CD4-positive, alpha-beta T cell treated with Interleukin-4 for 4 hours (primary cell): ENCODE data around the gene PRKG1.

Experiments
- DNase-seq: peaks from one replicate; pipeline ENCODE4 v3.0.0-alpha.2; 2020

The PRKG1 gene

DNA sequence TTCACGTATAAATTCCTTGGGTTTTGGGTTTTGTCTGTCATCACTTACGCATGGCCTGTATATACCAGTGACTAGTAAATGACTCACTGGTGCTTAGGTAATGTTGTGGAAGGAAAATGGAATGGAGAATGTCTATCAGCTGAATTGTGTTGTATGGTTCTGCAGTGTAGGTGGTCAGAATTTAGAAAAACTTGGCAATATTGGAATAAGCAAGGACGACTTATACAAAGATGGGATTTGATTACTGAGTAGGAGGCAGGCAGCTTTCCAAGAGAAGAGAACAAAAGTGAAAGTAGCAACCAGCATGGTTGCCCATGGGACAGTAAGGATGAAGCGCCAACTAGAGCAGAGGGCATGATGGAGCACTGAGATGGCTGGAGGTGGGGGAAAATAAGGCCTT, 793.7 kb downstream of the PRKG1 start:
- no peak for DNase-seq

DNA sequence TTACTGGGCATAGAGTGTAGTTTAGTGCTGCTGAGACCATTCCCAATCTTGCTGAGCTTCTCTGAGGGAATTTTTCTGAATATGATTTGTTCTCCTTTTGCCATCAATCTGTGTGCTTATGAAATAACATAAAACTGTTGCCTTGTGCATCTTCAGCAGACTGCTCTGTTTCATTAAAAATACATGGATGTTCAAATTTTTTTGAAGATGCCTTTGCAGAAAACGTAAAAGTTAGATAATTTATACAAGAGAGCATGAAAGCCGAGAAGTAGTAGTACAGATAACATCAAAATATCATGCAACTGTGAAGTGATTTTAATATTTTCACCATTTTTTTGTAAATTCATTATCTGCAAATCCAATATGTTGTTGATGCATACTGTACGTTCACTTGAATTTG, 799.8 kb downstream of the PRKG1 start:
- no peak for DNase-seq

DNA sequence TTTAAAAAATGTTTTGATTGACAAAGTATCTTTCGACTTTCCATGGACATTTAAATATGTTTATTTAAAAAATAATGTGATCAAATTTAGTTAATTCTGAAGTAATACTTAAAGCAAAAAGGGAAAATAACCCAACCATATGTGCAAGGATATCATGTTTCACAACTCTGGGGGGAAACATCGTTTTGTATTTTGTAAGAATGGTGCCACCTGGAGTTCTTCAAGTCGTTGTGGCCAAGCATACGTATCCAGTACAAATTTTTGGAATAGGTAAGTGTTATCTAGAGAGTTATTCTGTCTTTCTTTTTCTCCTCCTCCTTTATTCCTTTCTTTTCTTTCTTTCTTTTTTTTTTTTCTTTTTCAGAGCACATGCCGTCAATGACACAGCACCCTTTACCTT, 801.3 kb downstream of the PRKG1 start:
- no peak for DNase-seq

DNA sequence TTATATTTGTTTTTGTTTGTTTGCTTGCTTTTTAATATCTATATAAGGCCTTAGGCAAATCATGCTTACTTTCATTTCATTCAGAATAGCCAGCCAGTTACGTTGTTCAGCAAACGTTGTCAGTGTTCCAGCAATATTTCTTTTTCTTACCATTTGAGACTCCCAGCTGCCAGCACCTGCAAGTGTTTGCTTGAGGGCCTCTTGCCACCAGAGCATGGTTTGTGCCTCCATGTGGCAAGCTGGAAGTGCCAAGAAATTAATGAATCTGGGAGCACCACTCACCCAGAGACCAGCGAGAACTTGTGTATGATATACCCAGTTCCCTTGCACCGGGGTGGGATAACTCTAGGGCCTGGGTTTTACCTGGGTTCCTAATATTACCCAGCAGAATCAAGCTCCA, 802.2 kb downstream of the PRKG1 start:
- no peak for DNase-seq

DNA sequence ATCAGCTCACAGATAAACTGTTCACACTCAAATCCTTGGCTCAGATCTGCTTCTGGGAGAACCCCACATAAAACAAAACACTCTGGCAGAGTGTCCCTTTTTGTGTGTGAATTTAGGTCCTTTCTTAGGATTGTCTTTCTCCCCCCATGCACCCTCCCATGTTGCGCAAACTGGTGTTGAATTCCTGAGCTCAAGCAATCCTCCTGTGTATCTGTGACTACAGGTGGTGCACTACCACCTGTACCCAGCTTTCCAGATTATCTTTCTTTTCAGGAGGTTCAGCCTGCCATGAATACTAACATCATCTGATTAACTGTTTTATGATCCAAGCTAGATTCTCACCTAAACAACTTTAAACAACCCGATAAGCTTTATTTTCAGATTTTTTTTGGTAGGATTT, 802.7 kb downstream of the PRKG1 start:
- no peak for DNase-seq

DNA sequence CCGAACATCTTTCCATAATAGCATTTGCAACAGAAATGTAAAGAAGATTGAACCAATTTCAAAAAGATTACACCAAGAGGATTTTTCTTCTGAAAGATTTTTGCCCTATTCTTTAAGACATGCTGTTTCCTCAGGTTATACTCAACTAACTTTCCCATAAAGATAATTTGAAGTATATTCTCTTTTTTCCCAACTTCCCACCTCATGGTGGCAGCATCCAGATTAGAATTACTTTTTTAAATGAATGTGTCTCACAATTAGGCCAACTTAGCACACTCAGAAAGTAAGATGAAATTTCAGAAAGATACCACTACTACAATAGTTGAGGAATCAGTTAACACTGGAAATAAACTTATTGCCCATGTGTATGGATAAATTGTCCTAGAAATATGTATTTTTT, 803.3 kb downstream of the PRKG1 start:
- no peak for DNase-seq

DNA sequence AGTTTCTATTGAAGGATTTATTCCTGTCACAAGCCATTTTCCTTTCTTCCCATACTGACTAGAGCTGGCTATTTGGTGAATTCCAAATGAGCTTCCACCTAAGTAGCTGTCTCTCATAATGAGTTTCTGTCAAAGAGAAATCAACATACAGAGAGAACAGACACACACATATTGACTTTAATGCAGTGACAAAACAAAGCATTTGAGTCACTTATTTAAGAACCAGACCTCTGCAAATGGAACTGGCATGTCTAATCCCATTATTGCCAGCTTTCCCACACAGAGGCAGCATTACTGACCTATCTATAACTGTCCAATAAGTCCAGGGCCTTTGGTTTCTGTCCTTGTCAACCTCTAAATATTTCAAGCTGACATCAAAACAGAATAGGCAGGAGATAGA, 804.4 kb downstream of the PRKG1 start:
- DNase-seq: no peak

DNA sequence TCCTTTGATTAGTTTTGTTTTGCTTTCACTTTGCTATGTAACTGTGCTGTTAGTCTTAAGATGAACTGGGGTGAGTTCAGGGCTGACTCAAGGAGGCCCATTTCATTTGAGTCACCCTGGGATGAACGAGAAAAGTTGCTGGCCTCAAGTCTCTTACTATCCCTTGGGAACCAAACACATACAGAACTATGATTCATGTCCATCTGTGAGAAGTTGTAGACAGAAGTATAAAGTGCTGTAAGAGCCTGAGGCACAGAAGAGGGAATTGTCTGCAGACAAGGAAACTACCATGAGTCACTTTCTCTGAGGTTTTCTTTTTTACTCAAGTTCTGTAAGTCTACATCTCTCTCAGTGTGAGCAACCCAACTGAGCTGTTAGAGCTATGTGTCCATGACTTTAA, 805.0 kb downstream of the PRKG1 start:
- peak; percentile 41 for DNase-seq

DNA sequence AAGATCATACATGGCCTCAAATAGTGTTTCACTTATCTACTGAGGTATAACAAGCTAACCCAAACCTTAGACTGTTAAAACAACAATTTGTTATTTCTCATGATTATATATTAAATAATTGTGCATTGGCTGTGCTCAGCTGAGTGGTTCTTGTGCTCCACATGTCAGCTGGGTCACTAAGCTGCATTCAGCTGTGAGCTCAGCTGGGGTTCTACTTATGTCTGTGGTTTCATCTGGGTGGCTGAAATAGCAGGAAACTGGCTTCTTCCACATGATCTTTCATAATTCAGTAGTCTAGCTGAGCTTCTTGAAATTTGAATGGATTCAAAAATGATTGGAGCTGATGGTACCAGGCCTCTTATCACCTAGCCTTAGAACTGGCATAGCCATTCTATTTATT, 806.9 kb downstream of the PRKG1 start:
- DNase-seq: no peak

DNA sequence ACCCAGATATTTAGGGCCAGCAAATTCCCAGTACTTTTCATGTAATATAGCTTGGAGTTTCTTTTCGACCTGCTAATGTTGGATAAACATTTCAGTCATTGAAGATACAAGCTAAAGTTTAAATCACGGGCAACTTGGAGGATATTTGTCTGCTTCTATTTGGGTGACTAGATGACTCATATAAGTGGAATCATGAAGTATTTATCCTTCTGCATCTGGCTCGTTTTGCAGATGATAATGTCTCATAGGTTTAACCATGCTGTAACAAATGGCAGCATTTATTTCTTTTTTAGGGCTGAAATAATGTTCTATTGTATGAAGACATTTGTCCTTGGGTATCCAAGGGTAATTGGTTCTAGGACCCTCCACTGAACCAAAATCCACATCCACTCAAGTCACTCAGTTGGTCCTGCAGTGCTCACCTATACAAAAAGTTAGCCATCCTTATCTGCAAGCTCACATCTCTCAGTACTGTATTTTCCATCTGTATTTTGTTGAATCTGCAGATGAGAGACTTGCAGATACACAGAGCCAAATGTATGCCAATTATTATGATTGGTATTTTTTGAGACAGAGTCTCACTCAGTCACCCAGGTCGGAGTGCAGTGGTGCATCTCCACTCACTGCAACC, 812.3 kb downstream of the PRKG1 start:
- no peak for DNase-seq

DNA sequence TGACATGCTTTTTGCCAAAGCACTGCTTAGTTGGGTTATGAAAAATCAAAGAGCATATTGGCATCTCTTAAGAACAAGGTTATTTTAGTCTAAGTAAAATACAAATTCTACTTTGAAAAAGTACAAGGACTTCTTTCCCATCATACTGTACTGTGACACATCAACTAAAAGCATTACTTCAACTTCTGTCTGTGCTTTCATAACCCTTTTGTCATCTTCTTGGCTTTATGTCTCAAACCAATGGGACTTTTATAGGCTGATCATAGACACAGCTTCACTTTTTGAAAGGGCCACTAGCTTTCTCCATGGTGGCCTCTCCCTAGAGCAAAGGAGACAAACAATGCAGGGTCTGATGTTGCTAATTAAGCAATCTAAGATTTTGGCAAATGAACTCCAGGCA, 814.0 kb downstream of the PRKG1 start:
- DNase-seq: no peak

DNA sequence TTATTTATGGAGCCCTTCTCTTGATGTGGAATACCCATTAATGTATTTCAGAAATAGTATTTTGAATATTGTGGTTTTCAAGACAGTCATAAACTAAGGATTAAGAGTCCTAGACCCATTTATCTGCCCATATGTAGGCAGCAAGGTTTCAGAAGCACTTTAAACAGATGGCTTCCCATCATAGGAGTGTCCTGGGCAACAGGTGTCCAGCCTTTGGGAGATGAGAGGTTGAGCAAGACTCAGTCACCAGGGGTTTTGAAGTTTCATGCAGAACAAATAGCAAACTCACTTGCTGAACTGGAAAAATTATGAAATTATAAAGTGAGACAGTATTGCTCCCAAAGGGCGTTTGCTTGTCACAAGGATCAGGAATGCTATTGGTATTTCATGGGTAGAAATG, 818.0 kb downstream of the PRKG1 start:
- DNase-seq: no peak

DNA sequence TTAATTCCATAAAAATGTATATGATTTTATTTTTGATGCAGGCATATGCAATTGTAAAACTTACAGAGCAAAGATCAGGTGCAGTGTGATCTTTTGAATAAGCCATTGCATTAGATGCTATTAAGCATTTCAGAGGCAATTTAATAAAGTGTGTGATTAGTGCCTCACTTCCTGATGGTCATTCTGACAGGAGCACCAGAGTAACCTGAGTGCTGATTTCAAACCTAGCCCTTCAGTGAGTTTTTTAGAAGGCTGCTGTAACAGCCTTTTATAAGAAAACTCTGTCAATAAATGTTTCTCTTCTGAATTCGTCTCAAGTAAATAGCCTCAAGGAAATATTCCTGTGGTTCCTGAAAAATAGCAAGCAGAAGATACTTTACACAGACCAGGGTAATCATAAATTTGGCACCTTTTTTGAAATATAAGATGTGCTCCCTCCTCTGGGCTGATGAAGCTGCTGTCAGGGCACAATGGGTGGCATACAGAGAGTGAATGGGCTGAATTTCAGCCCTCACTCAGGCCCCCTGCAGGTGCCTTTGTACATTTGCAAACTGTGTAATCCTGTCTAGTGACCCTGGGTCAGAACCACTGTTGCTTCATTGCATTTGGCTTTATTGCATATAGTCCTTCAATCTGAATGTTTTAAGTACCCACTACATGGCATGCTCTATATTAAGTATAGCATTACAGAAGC, 818.8 kb downstream of the PRKG1 start:
- DNase-seq: no peak

DNA sequence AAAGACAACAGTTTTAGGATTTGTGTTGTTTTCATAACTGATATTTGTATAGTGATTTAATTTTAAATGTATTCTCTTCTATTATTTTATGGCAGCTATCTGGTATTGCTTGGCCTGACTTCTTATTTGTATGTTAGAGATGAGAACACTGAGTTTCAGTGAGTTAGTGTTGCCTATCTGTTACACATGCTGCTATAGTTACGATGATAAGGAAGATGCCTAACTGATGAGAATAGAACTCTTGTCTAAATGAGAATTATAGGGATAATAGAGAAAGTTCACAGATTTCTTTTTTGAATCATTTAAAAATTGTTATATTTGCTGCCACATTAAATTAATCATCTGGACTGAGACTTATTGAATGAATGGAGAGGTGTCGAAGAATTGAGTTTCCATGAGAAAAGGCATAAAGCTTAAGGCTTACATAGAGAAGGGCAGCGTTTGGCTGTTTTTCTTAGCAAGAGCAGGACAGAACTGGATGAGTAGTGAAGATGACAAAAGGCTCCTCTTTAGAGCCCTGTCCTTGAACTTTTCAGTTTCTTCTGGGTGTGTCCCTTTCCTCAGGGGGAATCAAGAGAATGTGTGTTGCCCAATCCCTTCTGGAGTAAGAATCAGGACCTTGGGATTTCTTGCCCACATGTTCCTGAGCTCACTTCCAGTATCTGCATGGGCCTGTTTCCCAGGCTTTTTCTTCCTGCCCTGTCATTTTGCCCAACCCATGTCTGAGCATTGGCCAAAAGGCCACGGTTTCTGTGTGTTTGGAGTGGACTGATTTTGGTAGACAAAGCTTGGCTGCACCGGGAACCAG, 820.7 kb downstream of the PRKG1 start:
- no peak for DNase-seq

DNA sequence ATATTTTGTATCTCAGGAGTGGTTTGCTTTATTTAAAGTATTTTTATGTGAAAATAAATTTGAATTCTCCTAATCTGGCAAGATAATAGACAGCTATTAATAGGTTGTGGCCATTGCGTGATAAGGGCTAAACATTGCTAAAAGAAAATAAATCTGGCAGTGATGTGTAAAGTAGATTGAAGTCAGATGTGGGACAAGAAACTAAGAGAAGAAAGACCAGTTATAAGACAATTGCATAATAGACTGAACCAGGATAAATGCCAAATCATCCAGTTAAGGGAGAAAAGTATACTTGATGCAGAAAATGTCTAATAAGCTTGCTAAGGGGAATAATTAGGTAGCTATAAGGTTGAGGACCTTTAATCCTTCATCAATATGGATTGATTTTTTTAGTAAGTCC, 822.6 kb downstream of the PRKG1 start:
- DNase-seq: no peak

DNA sequence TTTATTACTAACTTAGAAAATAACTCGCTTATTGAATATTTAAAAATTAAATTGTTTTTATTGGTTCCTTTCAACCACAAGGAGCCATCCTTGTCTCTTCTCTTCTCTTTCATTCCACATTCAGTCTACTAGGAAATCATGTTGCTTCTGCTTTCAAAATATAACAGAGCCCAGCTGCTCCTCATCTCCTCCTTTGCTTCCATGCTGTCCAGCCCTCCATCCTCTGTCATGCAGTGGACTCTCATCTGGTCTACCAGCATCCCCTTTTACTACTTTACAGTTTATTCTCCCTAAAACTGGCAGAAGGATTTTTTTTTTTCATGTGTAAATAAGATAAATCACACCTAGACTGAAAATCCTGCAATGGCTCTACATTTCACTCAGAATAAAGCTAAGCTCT, 823.3 kb downstream of the PRKG1 start:
- no peak for DNase-seq

DNA sequence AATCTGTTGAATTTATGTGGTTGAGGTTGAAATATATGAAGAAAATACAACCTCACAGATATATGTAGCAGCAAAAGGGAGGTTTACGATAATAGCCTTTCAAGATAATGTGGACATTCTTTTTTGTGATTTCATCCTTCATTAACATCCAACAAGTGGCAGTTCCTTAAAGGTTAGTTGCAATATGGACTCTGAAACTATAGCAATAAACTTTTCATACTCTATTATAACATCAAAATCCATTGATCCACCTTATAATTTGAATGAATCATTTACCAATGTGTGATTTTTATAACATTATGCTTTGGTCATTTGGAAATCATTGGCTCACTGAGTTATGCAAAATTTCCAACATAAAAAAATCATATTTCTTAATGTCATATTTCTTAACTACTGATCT, 825.9 kb downstream of the PRKG1 start:
- no peak for DNase-seq

DNA sequence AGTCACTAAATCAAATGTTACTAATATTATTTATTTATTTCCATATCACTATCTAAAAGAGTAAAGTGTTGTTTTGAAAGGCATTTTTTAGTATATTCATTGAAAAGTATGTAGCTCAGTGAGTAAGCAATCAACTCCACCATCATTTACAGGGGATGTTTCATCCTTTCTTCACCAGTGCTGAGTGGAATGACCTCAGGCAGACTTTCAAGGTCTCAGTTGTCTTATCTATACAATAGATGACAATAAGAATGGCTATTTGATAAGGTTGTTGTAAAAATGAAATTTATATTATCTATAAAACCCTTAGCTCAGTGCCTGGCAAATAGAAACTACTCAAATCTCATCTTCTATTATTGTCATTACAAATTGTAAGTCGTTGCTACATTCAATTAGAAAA, 829.4 kb downstream of the PRKG1 start:
- no peak for DNase-seq

DNA sequence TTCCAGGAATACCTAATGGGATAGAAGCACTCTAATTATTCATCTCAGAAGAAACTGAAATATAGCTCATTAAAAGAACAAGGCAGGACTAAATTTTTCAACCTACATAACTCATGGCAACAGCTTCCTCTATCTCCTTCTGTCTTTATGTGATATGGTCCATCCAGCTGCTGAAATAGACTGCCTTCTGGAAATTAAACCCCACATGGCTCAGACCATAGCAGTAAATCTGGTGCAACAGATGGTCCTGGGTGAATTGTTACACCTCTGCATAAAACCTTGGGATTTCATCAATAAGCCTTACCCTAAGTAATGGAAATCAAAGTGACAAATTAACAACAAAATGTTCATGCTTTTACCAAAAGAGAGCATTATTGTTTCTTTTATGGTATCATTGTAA, 830.7 kb downstream of the PRKG1 start:
- no peak for DNase-seq

DNA sequence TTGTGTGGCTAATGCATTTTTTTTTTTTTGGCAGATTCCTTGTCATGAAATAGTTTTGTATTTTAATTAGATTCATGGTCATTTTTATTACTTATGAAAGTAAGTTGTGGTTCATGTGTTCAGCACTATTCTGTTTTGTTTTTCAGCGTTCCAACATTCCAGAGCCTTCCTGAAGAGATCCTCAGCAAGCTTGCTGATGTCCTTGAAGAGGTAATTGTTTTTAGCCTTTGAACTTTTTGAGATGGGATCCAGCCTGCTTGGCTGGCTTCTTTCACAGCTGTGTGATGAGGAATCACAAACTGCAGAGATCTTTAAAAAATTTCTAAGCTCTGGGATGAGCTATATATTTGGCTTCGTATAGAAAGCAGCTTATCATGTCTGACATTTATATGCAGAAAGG, 833.1 kb downstream of the PRKG1 start:
- DNase-seq: no peak

DNA sequence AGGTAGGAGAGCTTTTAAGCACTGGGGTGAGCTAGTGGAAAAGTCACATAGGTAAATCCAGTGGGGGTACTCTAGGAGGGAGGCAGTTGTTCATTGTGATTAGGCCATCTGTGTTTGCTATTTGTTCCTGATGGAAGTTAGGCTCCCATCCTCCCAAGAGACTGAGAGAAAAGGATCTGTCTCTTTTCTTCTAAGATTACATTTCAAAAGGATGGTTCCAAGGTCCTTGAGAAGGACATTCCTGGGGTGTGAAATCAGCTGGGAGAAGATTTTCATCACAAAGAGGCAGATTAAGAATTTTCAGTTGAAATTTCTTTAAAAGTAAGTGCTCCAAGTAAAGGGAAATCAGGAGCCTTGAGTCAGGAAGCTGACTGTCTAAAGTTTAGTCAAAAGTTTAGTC, 835.9 kb downstream of the PRKG1 start:
- DNase-seq: no peak

DNA sequence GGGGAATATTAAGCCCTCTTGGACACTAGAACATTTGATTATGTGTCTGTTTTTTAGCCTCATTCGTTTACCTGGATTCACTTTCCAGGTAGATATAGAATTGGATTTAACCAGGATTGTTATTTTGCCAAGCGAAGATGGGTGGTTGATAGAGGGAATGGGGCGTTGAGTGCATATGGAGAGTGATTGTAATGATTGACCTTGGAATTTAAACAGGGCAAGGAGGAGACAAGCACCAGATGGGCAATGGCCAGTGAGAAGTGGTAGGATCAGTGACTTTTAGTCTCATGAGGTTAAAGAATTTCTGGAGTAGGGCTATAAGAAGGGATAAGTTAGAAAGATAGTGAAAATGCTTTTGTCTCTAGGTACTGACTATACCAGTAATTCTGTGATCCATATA, 836.3 kb downstream of the PRKG1 start:
- no peak for DNase-seq

DNA sequence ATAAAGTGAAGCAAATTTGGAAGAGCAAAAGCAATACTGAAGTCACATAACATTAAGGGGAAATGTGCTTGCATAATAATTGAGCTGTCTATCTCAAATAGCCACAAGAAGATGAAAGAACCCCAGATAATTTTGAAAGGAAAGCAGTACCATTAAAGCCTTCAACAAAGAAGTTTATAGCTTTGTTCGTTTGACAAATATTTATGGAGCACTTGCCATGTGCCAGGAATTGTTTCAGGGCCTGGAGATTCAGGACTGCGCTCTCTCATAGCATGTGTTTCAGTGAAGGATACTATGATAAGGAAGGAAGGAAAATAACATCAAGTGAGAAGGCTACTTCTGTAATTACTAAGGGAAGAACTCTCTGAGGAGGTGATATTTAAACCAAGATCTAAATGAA, 837.4 kb downstream of the PRKG1 start:
- DNase-seq: no peak

DNA sequence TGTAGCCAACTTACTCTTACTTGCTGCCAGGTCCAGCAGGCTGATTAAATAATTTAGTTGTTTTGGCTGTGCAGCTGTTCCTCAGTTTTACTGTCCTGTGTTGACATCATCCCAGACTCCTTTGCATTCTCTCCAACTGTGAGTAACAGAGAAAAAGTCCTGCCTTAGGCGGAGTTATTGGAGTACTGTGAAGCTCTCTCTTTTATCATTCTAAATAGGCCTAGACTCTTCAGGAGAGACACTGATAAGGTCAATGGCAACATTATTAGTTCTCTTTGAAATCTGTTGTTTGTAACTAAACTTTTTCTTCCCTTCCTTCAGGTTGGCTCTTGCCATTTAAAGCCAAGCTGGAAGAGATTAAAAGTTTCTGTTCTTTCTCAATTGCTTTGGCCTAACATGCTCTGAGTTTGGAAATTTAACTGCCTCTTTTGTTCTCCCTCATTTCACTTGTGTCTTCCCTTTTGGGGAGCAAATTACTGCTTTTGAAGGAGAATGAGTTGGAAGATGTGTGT, 840.8 kb downstream of the PRKG1 start:
- DNase-seq: no peak
